Tibial nerve (tissue), 4 donors: Measurements from ENCODE around the gene TSPAN5.

Experiments
- CTCF ChIP-seq, 5 experiments: fragments of 200-600 bp in 3 of 5; fragments of 450-650 bp in 2 of 5; sonication (generic) in 3 of 5; IDR thresholded peaks; one replicate each; pipeline ENCODE4 v1.5.1; 2016 to 2019; ENCODE audit warnings: antibody characterized with exemption in 5 of 5, mild to moderate bottlenecking in 3 of 5, moderate library complexity in 2 of 5
- EP300 ChIP-seq, 2 donors: sonication (generic); formaldehyde crosslinking; IDR thresholded peaks; one replicate each; pipeline ENCODE4 v1.6.1; 2017; ENCODE audit warnings: antibody characterized with exemption in 2 of 2, mild to moderate bottlenecking in 1 of 2
- POLR2A ChIP-seq, 2 donors: fragments of 450-650 bp; IDR thresholded peaks; one replicate each; pipeline ENCODE4 v1.6.1; 2017; ENCODE audit warnings: antibody characterized with exemption in 2 of 2, mild to moderate bottlenecking in 2 of 2, moderate library complexity in 2 of 2

GRCh38 chr4:98444371-98444770, 214.0 kb downstream of the TSPAN5 start:
- TF ChIP-seq CTCF (IDR thresholded peaks at IDR 0.05): no peak
- TF ChIP-seq POLR2A (IDR thresholded peaks at IDR 0.05): no peak
- no peak for TF ChIP-seq EP300 (IDR thresholded peaks at IDR 0.05)
